Measurements from ENCODE around the gene PITPNM1.

- TF ChIP-seq CTCF (conservative IDR thresholded peaks at IDR 0.05) = no peak
- no peak for TF ChIP-seq ZFX (IDR thresholded peaks at IDR 0.05)
Observed at GRCh38 chr11:67442504-67443404, 62.4 kb downstream of the PITPNM1 start.
